Measurements from ENCODE around the gene SLC36A1. TPM values are rescaled to one million over a fixed set of nuclear protein-coding genes. Genes with fewer than 3 reads are reported as not detected.

SLC36A1 gene
- total RNA-seq (2022; extraction: Qiagen RNA extraction): 8.2 to 9.1 TPM (median 8.3 TPM) in 5 replicates

DNA sequence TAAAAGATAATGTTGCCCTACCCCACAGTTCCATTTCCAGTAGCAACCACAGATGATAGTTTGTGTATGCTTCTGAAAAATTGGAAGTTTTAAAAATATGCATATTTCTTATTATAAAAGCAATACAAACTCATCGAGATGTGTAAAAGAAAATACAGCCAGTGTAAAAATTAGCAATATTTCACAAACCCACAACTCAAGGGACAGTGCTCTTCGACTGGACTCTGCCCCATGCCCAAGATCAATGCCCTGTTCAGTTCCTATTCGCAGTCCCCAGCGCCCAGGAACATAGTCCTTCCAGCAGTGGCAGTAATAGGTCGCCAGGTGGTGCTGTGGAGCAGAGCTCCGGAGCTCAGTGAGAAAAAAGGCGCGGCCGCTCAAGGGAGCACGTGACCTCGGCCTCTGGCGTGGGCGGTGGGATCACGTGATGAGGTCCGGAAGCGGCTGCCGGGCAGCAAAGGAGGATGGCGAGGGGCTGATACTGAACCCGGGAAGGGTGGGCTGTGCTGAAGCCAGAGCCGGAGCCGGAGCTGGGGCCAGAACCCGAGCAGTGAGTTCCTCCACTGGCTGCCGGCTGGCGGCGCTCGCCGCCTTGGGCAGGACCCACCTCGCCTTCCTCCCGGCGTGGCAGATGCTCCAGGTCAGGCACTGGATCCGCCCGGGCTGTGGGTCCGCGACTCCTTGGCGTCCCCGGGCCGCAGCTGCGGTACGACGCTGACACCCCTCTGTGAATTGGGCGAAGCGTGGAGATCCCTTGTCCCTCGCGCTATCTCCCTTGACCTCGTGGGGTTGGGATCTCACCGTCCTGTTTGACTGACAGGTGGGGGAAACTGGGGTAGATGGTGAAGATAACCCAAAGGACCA lies at the start of gene SLC36A1:
TSS of gene SLC36A1 (plus strand) at position 430 of the 864 bp plus-strand sequence. CDS start 11,190 bp downstream, outside the sequence.

Other genes with a start within 250 kb of the SLC36A1 start
- gene CCDC69, start 223.5 kb upstream of the SLC36A1 start, total RNA-seq (2022; extraction: Qiagen RNA extraction): 1.1 to 2.0 TPM (median 1.5 TPM) in 5 replicates
- gene GM2A, start 194.4 kb upstream of the SLC36A1 start, total RNA-seq (2022; extraction: Qiagen RNA extraction): 14.8 to 18.0 TPM (median 15.3 TPM) in 5 replicates
- not detected in 5 replicates for gene SLC36A3, start 143.8 kb upstream of the SLC36A1 start, total RNA-seq (2022; extraction: Qiagen RNA extraction)
- gene SLC36A2, start 100.0 kb upstream of the SLC36A1 start, total RNA-seq (2022; extraction: Qiagen RNA extraction): not detected in 5 replicates
- under 0.01 to 0.01 TPM in 2 of 5 replicates, not detected in the others for gene FAT2, start 143.7 kb downstream of the SLC36A1 start, total RNA-seq (2022; extraction: Qiagen RNA extraction)
- 14.7 to 22.4 TPM (median 17.8 TPM) in 5 replicates for gene SPARC, start 239.3 kb downstream of the SLC36A1 start, total RNA-seq (2022; extraction: Qiagen RNA extraction)